Mucosa of rectum (tissue), 2 donors: ENCODE results near the gene PAX4.
A peak's percentile ranks its signal among the peaks of the same experiment; 100 is the strongest.

Experiments
- H3K27ac ChIP-seq, 2 donors: one replicate each; pipeline ENCODE4 v1.7.0; 2013; ENCODE audit warnings: inconsistent platforms in 2 of 2, low read depth in 2 of 2, low read length in 2 of 2
- H3K27me3 ChIP-seq, 2 donors: one replicate each; pipeline ENCODE4 v1.7.0; 2013; ENCODE audit warnings: low read length in 2 of 2; ENCODE audit not compliant: control insufficient read depth in 2 of 2, insufficient read depth in 2 of 2
- H3K36me3 ChIP-seq, 2 donors: one replicate each; pipeline ENCODE4 v1.7.0; 2013; ENCODE audit warnings: low read length in 2 of 2; ENCODE audit not compliant: control insufficient read depth in 2 of 2, insufficient read depth in 2 of 2
- H3K4me1 ChIP-seq, 2 donors: one replicate each; pipeline ENCODE4 v1.7.0; 2013; ENCODE audit warnings: low read length in 2 of 2, mild to moderate bottlenecking in 1 of 2; ENCODE audit not compliant: control insufficient read depth in 2 of 2, insufficient read depth in 2 of 2
- H3K4me3 ChIP-seq, 2 donors: one replicate each; pipeline ENCODE4 v1.7.0; 2013; ENCODE audit warnings: low read length in 2 of 2
- H3K9ac ChIP-seq, 2 donors: one replicate each; pipeline ENCODE4 v1.7.0; 2013; ENCODE audit warnings: low read length in 2 of 2, low read depth in 1 of 2, mild to moderate bottlenecking in 1 of 2
- H3K9me3 ChIP-seq, 2 donors: one replicate each; pipeline ENCODE4 v1.7.0; 2013; ENCODE audit warnings: low read length in 2 of 2; ENCODE audit not compliant: control insufficient read depth in 2 of 2
- donor health status: healthy.
- donor health status: Normal muscosa, but diverticular disease.

Gene PAX4

GRCh38 chr7:127652333-127653248 lies 34.6 kb upstream of the PAX4 start:
- Histone ChIP-seq H3K36me3 (peaks cover 0 to 3% of the 10 kb centered on the region in 2 donors), H3K27me3 (no peaks in the 10 kb centered on the region), H3K27ac (peak overlapping the region; percentile 75 to 94), H3K9ac (peak overlapping the region; percentile 93 to 95), H3K4me3 (peak overlapping the region; percentile 95 to 99), H3K4me1 (peaks cover 14 to 23% of the 10 kb centered on the region in 2 donors), H3K9me3 (no peaks in the 10 kb centered on the region)

GRCh38 chr7:127651556-127652332 lies 33.8 kb upstream of the PAX4 start, which contains the start of gene SND1:
TSS of gene SND1 (plus strand) at chr7:127652194. CDS start at chr7:127652374, 180 bp downstream.
- H3K9me3 ChIP-seq: no peaks in the 10 kb centered on the region

GRCh38 chr7:127650847-127651555 lies 33.1 kb upstream of the PAX4 start:
- Histone ChIP-seq H3K27me3 (no peaks in the 10 kb centered on the region), H3K4me1 (peaks cover 14 to 23% of the 10 kb centered on the region in 2 donors), H3K4me3 (peak overlapping the region; percentile 95 to 99), H3K27ac (peak overlapping the region; percentile 94), H3K9ac (peak overlapping the region; percentile 84 to 91), H3K36me3 (no peaks in the 10 kb centered on the region), H3K9me3 (no peaks in the 10 kb centered on the region)

More at GRCh38 chr7:127651556-127652332, 33.8 kb upstream of the PAX4 start, which contains the start of gene SND1:
- H3K36me3 ChIP-seq: no peaks in the 10 kb centered on the region
- peak within 1 kb of the TSS; percentile 93 to 95 for H3K9ac ChIP-seq
- peaks cover 14 to 23% of the 10 kb centered on the region in 2 donors for H3K4me1 ChIP-seq
- H3K27me3 ChIP-seq: no peaks in the 10 kb centered on the region
- H3K4me3 ChIP-seq: peak within 1 kb of the TSS; percentile 95 to 99
- H3K27ac ChIP-seq: peak within 1 kb of the TSS; percentile 94

GRCh38 chr7:127648986-127649385 lies 31.0 kb upstream of the PAX4 start:
- Histone ChIP-seq H3K9ac (no peak overlapping the region), H3K9me3 (no peaks in the 10 kb centered on the region), H3K36me3 (no peaks in the 10 kb centered on the region), H3K4me3 (no peak overlapping the region), H3K27me3 (no peaks in the 10 kb centered on the region), H3K4me1 (peaks cover 8 to 15% of the 10 kb centered on the region in 2 donors), H3K27ac (no peak overlapping the region)

GRCh38 chr7:127647636-127648035 lies 29.7 kb upstream of the PAX4 start:
- H3K4me3 ChIP-seq: no peak overlapping the region
- peaks cover 4 to 5% of the 10 kb centered on the region in 2 donors for H3K4me1 ChIP-seq
- no peaks in the 10 kb centered on the region for H3K9me3 ChIP-seq
- no peaks in the 10 kb centered on the region for H3K27me3 ChIP-seq
- no peaks in the 10 kb centered on the region for H3K36me3 ChIP-seq
- H3K27ac ChIP-seq: no peak overlapping the region
- no peak overlapping the region for H3K9ac ChIP-seq

GRCh38 chr7:127644484-127644883 lies 26.5 kb upstream of the PAX4 start:
- Histone ChIP-seq H3K36me3 (no peaks in the 10 kb centered on the region), H3K4me3 (no peak overlapping the region), H3K9me3 (no peaks in the 10 kb centered on the region), H3K27ac (no peak overlapping the region), H3K27me3 (no peaks in the 10 kb centered on the region), H3K9ac (no peak overlapping the region), H3K4me1 (no peaks in the 10 kb centered on the region)

- Histone ChIP-seq H3K9me3 (no peaks in the 10 kb centered on the region), H3K36me3 (no peaks in the 10 kb centered on the region), H3K4me3 (no peak overlapping the region), H3K4me1 (no peaks in the 10 kb centered on the region), H3K27me3 (no peaks in the 10 kb centered on the region), H3K27ac (no peak overlapping the region), H3K9ac (no peak overlapping the region)
Observed at GRCh38 chr7:127638197-127638596, 20.3 kb upstream of the PAX4 start.

GRCh38 chr7:127635659-127636285 lies 17.8 kb upstream of the PAX4 start:
- Histone ChIP-seq H3K27ac (no peak overlapping the region), H3K27me3 (no peaks in the 10 kb centered on the region), H3K9ac (no peak overlapping the region)

GRCh38 chr7:127632276-127632910 lies 14.5 kb upstream of the PAX4 start:
- Histone ChIP-seq H3K27ac (no peak overlapping the region), H3K4me1 (no peaks in the 10 kb centered on the region), H3K9me3 (no peaks in the 10 kb centered on the region), H3K27me3 (no peaks in the 10 kb centered on the region), H3K36me3 (no peaks in the 10 kb centered on the region), H3K9ac (no peak overlapping the region), H3K4me3 (no peak overlapping the region)

More at GRCh38 chr7:127635659-127636285, 17.8 kb upstream of the PAX4 start:
- Histone ChIP-seq H3K4me3 (no peak overlapping the region), H3K4me1 (no peaks in the 10 kb centered on the region), H3K9me3 (no peaks in the 10 kb centered on the region), H3K36me3 (no peaks in the 10 kb centered on the region)
